Loucy (cell line): ENCODE data around the gene STX5.
A peak's percentile ranks its signal among the peaks of the same experiment; 100 is the strongest.
"Not testable (repeated sequence)": the region's sequence is repeated elsewhere in the genome, so short reads cannot be mapped to it uniquely, and the experiment has no call there.

Experiments used
- H2AFZ ChIP-seq: fragments of 200-600 bp; sonication (generic); 2 replicates; pipeline ENCODE4 v1.6.0; 2016; ENCODE audit warnings: antibody characterized with exemption, mild to moderate bottlenecking, low read length, moderate library complexity
- H3F3A ChIP-seq: fragments of 200-600 bp; 2 replicates; pipeline ENCODE4 v1.6.0; 2016; ENCODE audit warnings: antibody characterized with exemption, low read depth, mild to moderate bottlenecking
- H3K27me3 ChIP-seq: fragments of 200-600 bp; sonication (generic); 2 replicates; pipeline ENCODE4 v1.6.1; 2014; ENCODE audit warnings: low read length, mild to moderate bottlenecking; ENCODE audit not compliant: insufficient read depth, poor library complexity, severe bottlenecking
- H3K36me3 ChIP-seq: fragments of 200-600 bp; sonication (generic); 2 replicates; pipeline ENCODE4 v1.6.1; 2016; ENCODE audit warnings: low read length; ENCODE audit not compliant: insufficient read depth
- H3K4me1 ChIP-seq: fragments of 200-600 bp; sonication (generic); 2 replicates; pipeline ENCODE4 v1.5.1; 2014; ENCODE audit warnings: low read length, mild to moderate bottlenecking; ENCODE audit not compliant: insufficient read depth, poor library complexity, severe bottlenecking
- H3K4me2 ChIP-seq: fragments of 200-600 bp; sonication (generic); 2 replicates; pipeline ENCODE4 v1.6.0; 2014; ENCODE audit warnings: antibody characterized with exemption, low read length, low read depth, mild to moderate bottlenecking; ENCODE audit not compliant: poor library complexity, severe bottlenecking
- H3K4me3 ChIP-seq: fragments of 200-600 bp; sonication (generic); 2 replicates; pipeline ENCODE4 v1.5.1; 2014; ENCODE audit warnings: low read length, mild to moderate bottlenecking, mixed read lengths; ENCODE audit not compliant: poor library complexity, severe bottlenecking
- H3K79me2 ChIP-seq: fragments of 200-600 bp; sonication (generic); 2 replicates; pipeline ENCODE4 v1.6.1; 2014; ENCODE audit warnings: low read length; ENCODE audit not compliant: insufficient read depth
- H3K9ac ChIP-seq: fragments of 200-600 bp; sonication (generic); 2 replicates; pipeline ENCODE4 v1.6.0; 2014; ENCODE audit warnings: mild to moderate bottlenecking, low read depth, low read length, moderate library complexity; ENCODE audit not compliant: poor library complexity, severe bottlenecking
- H3K9me2 ChIP-seq: fragments of 200-600 bp; sonication (generic); replicated peaks from 2 replicates; pipeline ENCODE4 v1.6.1; 2016; ENCODE audit warnings: low read depth, low read length, mixed read lengths
- H3K9me3 ChIP-seq: fragments of 200-600 bp; sonication (generic); 2 replicates; pipeline ENCODE4 v1.6.1; 2014; ENCODE audit warnings: mild to moderate bottlenecking, antibody characterized with exemption, low read length, low read depth; ENCODE audit not compliant: insufficient read depth
- H4K20me1 ChIP-seq: fragments of 200-600 bp; sonication (generic); 2 replicates; pipeline ENCODE4 v1.6.0; 2014; ENCODE audit warnings: antibody characterized with exemption, low read length, mild to moderate bottlenecking; ENCODE audit not compliant: insufficient read depth, poor library complexity, severe bottlenecking
- CTCF ChIP-seq: fragments of 200-600 bp; sonication (generic); conservative IDR thresholded peaks from 2 replicates; pipeline ENCODE4 v1.5.1; 2014; ENCODE audit warnings: mild to moderate bottlenecking, antibody characterized with exemption, low read length
- EZH2phosphoT487 ChIP-seq: fragments of 200-600 bp; IDR thresholded peaks from 2 replicates; pipeline ENCODE4 v1.6.1; 2018; ENCODE audit warnings: antibody characterized with exemption, mild to moderate bottlenecking, moderate library complexity, borderline replicate concordance

Gene STX5

GRCh38 chr11:62860835-62861563 is 29.1 kb upstream of the STX5 start:
- H3K36me3 ChIP-seq, result no peaks in the 10 kb centered on the region
- H3K79me2 ChIP-seq, result peaks cover 44% of the 10 kb centered on the region
- H3K4me2 ChIP-seq, result no peak overlapping the region
- no peaks in the 10 kb centered on the region for H4K20me1 ChIP-seq
- no peaks in the 10 kb centered on the region for H3K9me3 ChIP-seq
- no peak overlapping the region for H3K4me3 ChIP-seq
- H2AFZ ChIP-seq, result no peak overlapping the region
- H3K27me3 ChIP-seq, result no peaks in the 10 kb centered on the region
- H3K9ac ChIP-seq, result peak overlapping the region; percentile 47
- TF ChIP-seq EZH2phosphoT487, result no peak
- no peak for TF ChIP-seq CTCF
- H3K4me1 ChIP-seq, result peaks cover 29% of the 10 kb centered on the region
- no peaks in the 10 kb centered on the region for H3K9me2 ChIP-seq
- H3F3A ChIP-seq, result no peaks in the 10 kb centered on the region

- H3K4me1 ChIP-seq, result peaks cover 32% of the 10 kb centered on the region
- not testable (repeated sequence) for H3K4me2 ChIP-seq, H3K9me2 ChIP-seq, H3K36me3 ChIP-seq, H2AFZ ChIP-seq, H3K9me3 ChIP-seq, H3K4me3 ChIP-seq, H3F3A ChIP-seq
- peaks cover 11% of the 10 kb centered on the region for H3K27me3 ChIP-seq
- H3K79me2 ChIP-seq, result peaks cover 59% of the 10 kb centered on the region
- peaks cover 13% of the 10 kb centered on the region for H4K20me1 ChIP-seq
- H3K9ac ChIP-seq, result peak overlapping the region; percentile 30
These were observed 27.4 kb upstream of the STX5 start for GRCh38 chr11:62859281-62859703.

- H3K79me2 ChIP-seq, result peaks cover 64% of the 10 kb centered on the region
- H3F3A ChIP-seq, result peaks cover 2% of the 10 kb centered on the region; the same call in 1 of the 2 replicates
- H3K4me3 ChIP-seq, result peak overlapping the region; percentile 90
- peak overlapping the region; percentile 88 for H3K4me2 ChIP-seq
- peak overlapping the region; percentile 99 for H3K9ac ChIP-seq
- peaks cover 24% of the 10 kb centered on the region for H4K20me1 ChIP-seq
- no peaks in the 10 kb centered on the region for H3K9me2 ChIP-seq
- no peak overlapping the region for H2AFZ ChIP-seq
- TF ChIP-seq CTCF (no peak), EZH2phosphoT487 (no peak)
- H3K27me3 ChIP-seq, result peaks cover 11% of the 10 kb centered on the region
- no peaks in the 10 kb centered on the region for H3K9me3 ChIP-seq
- H3K4me1 ChIP-seq, result peaks cover 43% of the 10 kb centered on the region
- peaks cover 20% of the 10 kb centered on the region for H3K36me3 ChIP-seq
These were observed 26.4 kb upstream of the STX5 start for GRCh38 chr11:62858201-62858600.

GRCh38 chr11:62857541-62857982 is 25.7 kb upstream of the STX5 start:
- Histone ChIP-seq H3F3A (peaks cover 8% of the 10 kb centered on the region; the same call in 1 of the 2 replicates), H3K79me2 (peaks cover 67% of the 10 kb centered on the region), H3K4me1 (peaks cover 50% of the 10 kb centered on the region), H3K4me2 (peak overlapping the region; percentile 88), H4K20me1 (peaks cover 30% of the 10 kb centered on the region), H3K27me3 (peaks cover 11% of the 10 kb centered on the region), H3K9ac (peak overlapping the region; percentile 99), H3K9me3 (no peaks in the 10 kb centered on the region), H2AFZ (no peak overlapping the region), H3K36me3 (peaks cover 27% of the 10 kb centered on the region), H3K4me3 (peak overlapping the region; percentile 90), H3K9me2 (no peaks in the 10 kb centered on the region)
- TF ChIP-seq CTCF (no peak), EZH2phosphoT487 (no peak)
